GM12892 (cell line): ENCODE data around the gene PPM1M.

Experiments
- POLR2A ChIP-seq: IDR thresholded peaks from 2 replicates; pipeline ENCODE4 v1.6.1; 2011; ENCODE audit warnings: low read depth, low read length, control low read depth
- POLR2AphosphoS5 ChIP-seq: IDR thresholded peaks from 2 replicates; pipeline ENCODE4 v1.6.1; 2011; ENCODE audit warnings: low read depth, low read length, control low read depth
- TAF1 ChIP-seq: IDR thresholded peaks from 2 replicates; pipeline ENCODE4 v1.6.1; 2011; ENCODE audit warnings: low read depth, mild to moderate bottlenecking, control low read depth, low read length, borderline replicate concordance

DNA sequence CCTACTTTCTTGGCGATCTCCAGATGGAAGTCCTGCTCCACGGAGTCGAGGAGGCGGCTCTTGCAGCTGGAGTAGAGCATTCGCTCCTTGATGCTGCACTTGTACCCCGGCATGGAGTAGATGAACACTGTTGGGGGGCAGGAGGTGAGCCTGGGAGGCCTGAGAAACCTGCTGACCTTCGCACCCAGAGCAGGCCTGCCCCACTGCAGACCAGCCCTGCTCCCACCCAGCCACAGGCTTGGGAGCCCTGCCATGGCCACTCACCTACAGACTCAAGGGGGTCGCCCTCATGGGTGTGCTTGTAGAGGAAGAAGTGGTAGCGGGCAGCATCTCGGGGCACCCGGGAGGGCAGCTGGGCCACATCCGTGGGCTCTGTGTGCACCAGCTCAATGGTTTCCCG is 15.9 kb upstream of the PPM1M start:
- TF ChIP-seq POLR2A (no peak), POLR2AphosphoS5 (no peak), TAF1 (no peak)
